ENCODE data around the gene CNPY3.

The CNPY3 gene

DNA sequence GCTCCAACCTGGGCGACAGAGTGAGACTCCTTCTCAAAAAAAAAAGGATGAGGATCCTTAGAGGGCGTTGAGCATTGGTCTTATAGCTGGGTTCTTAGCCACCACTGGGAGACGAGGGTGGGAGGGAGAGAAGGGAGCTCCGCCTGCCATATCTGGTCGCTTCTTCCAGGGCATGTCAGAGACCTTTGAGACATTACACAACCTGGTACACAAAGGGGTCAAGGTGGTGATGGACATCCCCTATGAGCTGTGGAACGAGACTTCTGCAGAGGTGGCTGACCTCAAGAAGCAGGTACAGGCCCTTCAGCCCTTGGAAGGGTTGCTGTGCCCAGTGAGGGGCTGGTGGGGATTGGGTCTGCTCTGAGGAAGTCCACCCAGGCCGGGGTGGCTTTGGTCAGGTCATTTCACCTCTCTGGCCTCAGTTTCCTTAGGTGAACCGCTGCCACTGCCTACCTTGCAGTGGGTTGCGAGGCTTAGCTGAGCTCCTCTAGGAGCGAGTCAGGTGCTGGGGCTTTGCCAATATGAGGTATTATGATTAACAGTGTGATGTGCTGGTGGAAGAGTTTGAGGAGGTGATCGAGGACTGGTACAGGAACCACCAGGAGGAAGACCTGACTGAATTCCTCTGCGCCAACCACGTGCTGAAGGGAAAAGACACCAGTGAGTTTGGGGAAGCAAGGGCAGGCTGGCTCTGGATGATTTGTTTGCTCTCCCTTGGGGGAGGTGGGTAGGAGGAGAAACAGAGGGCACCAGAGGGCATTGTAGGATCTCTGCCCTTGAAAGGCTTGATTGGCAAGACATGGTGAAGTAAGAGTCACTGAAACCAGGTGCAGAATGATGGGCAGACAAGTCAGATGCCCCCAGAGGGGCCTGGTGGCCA is 8.5 kb downstream of the CNPY3 start:
- Histone ChIP-seq H3K9me3 (ENCODE audit: insufficient read depth, low read length, severe bottlenecking) (no peaks in the 10 kb centered on the region), H3K27ac (ENCODE audit: low read length) (no peak overlapping the region), H2AFZ (ENCODE audit: low read depth, low read length) (no peak overlapping the region), H3K4me3 (ENCODE audit: low read depth in 1 of 2, low read length in 2 of 2) (no peak overlapping the region), H3K4me1 (ENCODE audit: insufficient read depth, low read length) (peaks cover 7% of the 10 kb centered on the region), H3K27me3 (ENCODE audit: insufficient read depth, low read length, poor library complexity) (no peaks in the 10 kb centered on the region), H3K79me2 (ENCODE audit: insufficient read depth, low read length) (peaks cover 34% of the 10 kb centered on the region), H3K4me2 (ENCODE audit: insufficient read depth, low read length) (no peak overlapping the region), H3K36me3 (ENCODE audit: insufficient read depth, low read length) (peaks cover 87% of the 10 kb centered on the region), H4K20me1 (ENCODE audit: insufficient read depth, low read length) (peaks cover 38% of the 10 kb centered on the region), H3K9ac (ENCODE audit: low read depth, low read length) (no peak overlapping the region)
- ATAC-seq (ENCODE audit: insufficient read depth, low read depth), result no peak; the same call in 1 of the 3 replicates
- no peak for DNase-seq
- TF ChIP-seq, protein P1, sequence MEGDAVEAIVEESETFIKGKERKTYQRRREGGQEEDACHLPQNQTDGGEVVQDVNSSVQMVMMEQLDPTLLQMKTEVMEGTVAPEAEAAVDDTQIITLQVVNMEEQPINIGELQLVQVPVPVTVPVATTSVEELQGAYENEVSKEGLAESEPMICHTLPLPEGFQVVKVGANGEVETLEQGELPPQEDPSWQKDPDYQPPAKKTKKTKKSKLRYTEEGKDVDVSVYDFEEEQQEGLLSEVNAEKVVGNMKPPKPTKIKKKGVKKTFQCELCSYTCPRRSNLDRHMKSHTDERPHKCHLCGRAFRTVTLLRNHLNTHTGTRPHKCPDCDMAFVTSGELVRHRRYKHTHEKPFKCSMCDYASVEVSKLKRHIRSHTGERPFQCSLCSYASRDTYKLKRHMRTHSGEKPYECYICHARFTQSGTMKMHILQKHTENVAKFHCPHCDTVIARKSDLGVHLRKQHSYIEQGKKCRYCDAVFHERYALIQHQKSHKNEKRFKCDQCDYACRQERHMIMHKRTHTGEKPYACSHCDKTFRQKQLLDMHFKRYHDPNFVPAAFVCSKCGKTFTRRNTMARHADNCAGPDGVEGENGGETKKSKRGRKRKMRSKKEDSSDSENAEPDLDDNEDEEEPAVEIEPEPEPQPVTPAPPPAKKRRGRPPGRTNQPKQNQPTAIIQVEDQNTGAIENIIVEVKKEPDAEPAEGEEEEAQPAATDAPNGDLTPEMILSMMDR (IDR thresholded peaks at IDR 0.05; ENCODE audit: borderline replicate concordance, extremely low read depth, low read length, poor library complexity, severe bottlenecking), result no peak

DNA sequence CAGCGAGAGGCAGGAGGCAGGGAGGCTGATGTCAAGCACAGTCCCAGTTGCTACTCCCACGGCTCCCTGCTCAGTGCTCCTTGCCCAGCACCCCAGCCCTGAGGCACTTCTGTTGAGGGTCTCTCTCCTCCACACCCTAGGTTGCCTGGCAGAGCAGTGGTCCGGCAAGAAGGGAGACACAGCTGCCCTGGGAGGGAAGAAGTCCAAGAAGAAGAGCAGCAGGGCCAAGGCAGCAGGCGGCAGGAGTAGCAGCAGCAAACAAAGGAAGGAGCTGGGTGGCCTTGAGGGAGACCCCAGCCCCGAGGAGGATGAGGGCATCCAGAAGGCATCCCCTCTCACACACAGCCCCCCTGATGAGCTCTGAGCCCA is 9.1 kb downstream of the CNPY3 start:
- H3K9ac ChIP-seq (ENCODE audit: low read depth, low read length), result no peak overlapping the region
- no peak for TF ChIP-seq EZH2 (IDR thresholded peaks at IDR 0.05; ENCODE audit: borderline replicate concordance, low read depth, low read length, severe bottlenecking)
- TF ChIP-seq, protein P1 (IDR thresholded peaks at IDR 0.05; ENCODE audit: borderline replicate concordance, extremely low read depth, low read length, poor library complexity, severe bottlenecking), result no peak

DNA sequence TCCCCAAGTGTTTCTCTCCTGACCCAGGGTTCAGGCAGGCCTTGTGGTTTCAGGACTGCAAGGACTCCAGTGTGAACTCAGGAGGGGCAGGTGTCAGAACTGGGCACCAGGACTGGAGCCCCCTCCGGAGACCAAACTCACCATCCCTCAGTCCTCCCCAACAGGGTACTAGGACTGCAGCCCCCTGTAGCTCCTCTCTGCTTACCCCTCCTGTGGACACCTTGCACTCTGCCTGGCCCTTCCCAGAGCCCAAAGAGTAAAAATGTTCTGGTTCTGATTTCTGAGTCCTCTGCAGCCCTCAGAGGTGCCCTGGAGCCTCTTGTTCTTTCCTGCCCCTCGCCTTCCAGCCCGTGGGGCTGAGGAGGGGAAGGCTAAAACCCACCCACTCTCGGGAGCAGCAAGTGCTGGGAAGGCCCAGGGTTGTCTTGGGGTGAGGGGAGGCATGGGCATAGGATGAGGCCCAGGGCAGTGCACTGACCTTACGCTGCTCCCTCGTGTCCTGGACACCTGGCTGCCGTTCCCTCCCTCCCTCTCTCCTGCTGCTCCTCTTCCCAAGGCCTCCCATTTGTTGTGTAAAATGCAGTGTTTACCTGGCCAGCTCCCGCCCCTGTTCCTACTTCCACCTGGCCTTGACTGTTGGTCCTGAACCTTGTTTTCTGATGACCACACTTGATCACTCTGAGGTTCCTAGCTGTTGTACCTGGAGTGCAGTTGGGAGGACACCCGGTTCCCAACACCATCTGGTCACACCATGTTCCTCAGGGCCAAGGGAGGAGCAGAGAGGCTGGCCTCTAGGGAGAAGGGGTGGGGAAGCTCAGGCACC is 9.9 kb downstream of the CNPY3 start:
- Histone ChIP-seq H3K79me2 (ENCODE audit: insufficient read depth, low read length) (peaks cover 20% of the 10 kb centered on the region), H3K4me1 (ENCODE audit: insufficient read depth, low read length) (no peaks in the 10 kb centered on the region), H3K27me3 (ENCODE audit: insufficient read depth, low read length, poor library complexity) (no peaks in the 10 kb centered on the region), H2AFZ (ENCODE audit: low read depth, low read length) (no peak overlapping the region), H3K27ac (ENCODE audit: low read length) (no peak overlapping the region), H3K9me3 (ENCODE audit: insufficient read depth, low read length, severe bottlenecking) (no peaks in the 10 kb centered on the region), H3K4me2 (ENCODE audit: insufficient read depth, low read length) (no peak overlapping the region), H3K36me3 (ENCODE audit: insufficient read depth, low read length) (peaks cover 86% of the 10 kb centered on the region), H4K20me1 (ENCODE audit: insufficient read depth, low read length) (peaks cover 32% of the 10 kb centered on the region), H3K9ac (ENCODE audit: low read depth, low read length) (no peak overlapping the region), H3K4me3 (ENCODE audit: low read depth in 1 of 2, low read length in 2 of 2) (no peak overlapping the region)
- TF ChIP-seq EZH2 (IDR thresholded peaks at IDR 0.05; ENCODE audit: borderline replicate concordance, low read depth, low read length, severe bottlenecking), result no peak
- TF ChIP-seq, protein P1 (IDR thresholded peaks at IDR 0.05; ENCODE audit: borderline replicate concordance, extremely low read depth, low read length, poor library complexity, severe bottlenecking), result no peak
- no peak for ATAC-seq (ENCODE audit: insufficient read depth, low read depth)
- DNase-seq, result no peak

More for the DNA sequence above, 9.1 kb downstream of the CNPY3 start:
- Histone ChIP-seq H3K9me3 (ENCODE audit: insufficient read depth, low read length, severe bottlenecking) (no peaks in the 10 kb centered on the region), H3K4me3 (ENCODE audit: low read depth in 1 of 2, low read length in 2 of 2) (no peak overlapping the region), H3K4me2 (ENCODE audit: insufficient read depth, low read length) (no peak overlapping the region), H3K27ac (ENCODE audit: low read length) (no peak overlapping the region), H4K20me1 (ENCODE audit: insufficient read depth, low read length) (peaks cover 32% of the 10 kb centered on the region), H3K79me2 (ENCODE audit: insufficient read depth, low read length) (peaks cover 28% of the 10 kb centered on the region), H3K27me3 (ENCODE audit: insufficient read depth, low read length, poor library complexity) (no peaks in the 10 kb centered on the region), H3K4me1 (ENCODE audit: insufficient read depth, low read length) (0 out of 2 replicates have a peak, but pooled peaks cover under 1% of the 10 kb centered on the region), H2AFZ (ENCODE audit: low read depth, low read length) (no peak overlapping the region), H3K36me3 (ENCODE audit: insufficient read depth, low read length) (peaks cover 86% of the 10 kb centered on the region)
- DNase-seq (no peak), ATAC-seq (ENCODE audit: insufficient read depth, low read depth) (no peak)
